GM12874 (cell line): ENCODE data around the gene TMEM150B.

ENCODE experiments used
- CTCF ChIP-seq: IDR thresholded peaks from 2 replicates; pipeline ENCODE4 v1.5.1; 2011; ENCODE audit warnings: low read depth, mild to moderate bottlenecking, control low read depth, low read length, moderate library complexity; ENCODE audit not compliant: insufficient read depth

TMEM150B gene

GRCh38 chr19:55265723-55266386 lies 59.3 kb downstream of the TMEM150B start:
- TF ChIP-seq CTCF, result no peak

GRCh38 chr19:55265173-55265572 lies 60.0 kb downstream of the TMEM150B start:
- TF ChIP-seq CTCF, result no peak

GRCh38 chr19:55264531-55264930 lies 60.6 kb downstream of the TMEM150B start:
- TF ChIP-seq CTCF, result no peak
